Nephron (organoid): ENCODE measurements around the gene CCDC171.
A peak's percentile ranks its signal among the peaks of the same experiment; 100 is the strongest.

Experiments
- H3K27ac Mint-ChIP-seq, 3 experiments: 2 replicates each; pipeline ENCODE4 v1.8.0; 2020; ENCODE audit warnings: mixed read lengths in 3 of 3, mild to moderate bottlenecking in 2 of 3, moderate library complexity in 1 of 3
- H3K27me3 Mint-ChIP-seq: 2 replicates; pipeline ENCODE4 v1.8.0; 2021; ENCODE audit warnings: low read depth, mild to moderate bottlenecking, moderate library complexity, mixed read lengths
- H3K36me3 Mint-ChIP-seq: 2 replicates; pipeline ENCODE4 v1.8.0; 2020; ENCODE audit warnings: low read depth, mixed read lengths
- H3K4me1 Mint-ChIP-seq: 2 replicates; pipeline ENCODE4 v1.8.0; 2020; ENCODE audit warnings: mixed read lengths
- H3K4me3 Mint-ChIP-seq, 3 experiments: 2 replicates each; pipeline ENCODE4 v1.8.0; 2020; ENCODE audit warnings: mild to moderate bottlenecking in 3 of 3, mixed read lengths in 3 of 3, moderate library complexity in 2 of 3
- H3K9me3 Mint-ChIP-seq: 2 replicates; pipeline ENCODE4 v1.8.0; 2020; ENCODE audit warnings: mixed read lengths
- CTCF ChIP-seq, 3 experiments: fragments of 200-600 bp; sonication (generic); IDR thresholded peaks; one replicate each; pipeline ENCODE4 v1.5.0; 2021; ENCODE audit warnings: antibody characterized with exemption in 3 of 3; ENCODE audit not compliant: unreplicated experiment in 3 of 3

Gene CCDC171

GRCh38 chr9:15722888-15723287 lies 170.0 kb downstream of the CCDC171 start:
- Mint-ChIP-seq H3K27ac (peak overlapping the region; percentile 84 to 95 (median 88)), H3K27me3 (no peaks in the 10 kb centered on the region), H3K9me3 (no peaks in the 10 kb centered on the region), H3K36me3 (peaks cover 6% of the 10 kb centered on the region), H3K4me3 (peak overlapping the region in 2 of 3 experiments; percentile 9 to 28), H3K4me1 (peaks cover 22% of the 10 kb centered on the region)
- no peak for TF ChIP-seq CTCF (IDR thresholded peaks at IDR 0.05; ENCODE audit: unreplicated experiment in 3 of 3)

DNA sequence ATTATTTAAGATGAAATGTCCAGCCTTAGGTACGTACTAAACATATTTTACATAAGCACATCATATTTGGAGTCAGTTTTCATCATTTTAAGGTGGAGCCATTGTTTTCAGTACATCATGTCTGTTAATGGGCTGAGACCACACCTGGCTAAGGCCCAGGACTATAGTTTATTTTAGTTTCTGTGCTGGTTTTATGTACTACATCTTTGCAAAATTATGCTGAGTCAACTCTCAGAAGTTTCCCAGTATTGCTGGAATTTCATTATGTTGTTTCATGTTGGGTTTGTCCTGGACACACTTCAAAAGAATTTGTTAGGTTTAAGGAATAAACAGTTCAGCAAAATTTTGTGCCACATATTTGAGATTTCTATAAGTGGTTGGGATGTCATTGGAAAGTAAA lies 171.2 kb downstream of the CCDC171 start:
- Mint-ChIP-seq H3K27ac (peak overlapping the region; percentile 50 to 80 (median 69)), H3K4me3 (no peak overlapping the region), H3K9me3 (no peaks in the 10 kb centered on the region), H3K4me1 (peaks cover 22% of the 10 kb centered on the region), H3K27me3 (no peaks in the 10 kb centered on the region), H3K36me3 (no peaks in the 10 kb centered on the region)
- TF ChIP-seq CTCF (IDR thresholded peaks at IDR 0.05; ENCODE audit: unreplicated experiment in 3 of 3) = no peak

- no peak for TF ChIP-seq CTCF (IDR thresholded peaks at IDR 0.05; ENCODE audit: unreplicated experiment in 3 of 3)
- no peaks in the 10 kb centered on the region for H3K27me3 Mint-ChIP-seq
These were observed 171.8 kb downstream of the CCDC171 start for GRCh38 chr9:15724612-15725011.

GRCh38 chr9:15725953-15726352 lies 173.1 kb downstream of the CCDC171 start:
- TF ChIP-seq CTCF (IDR thresholded peaks at IDR 0.05; ENCODE audit: unreplicated experiment in 3 of 3) = no peak
- Mint-ChIP-seq H3K9me3 (no peaks in the 10 kb centered on the region), H3K36me3 (peaks cover under 1% of the 10 kb centered on the region), H3K27me3 (no peaks in the 10 kb centered on the region), H3K27ac (peak overlapping the region in 2 of 3 experiments; percentile 31 to 65), H3K4me3 (no peak overlapping the region), H3K4me1 (peaks cover 22% of the 10 kb centered on the region)

More at GRCh38 chr9:15724612-15725011, 171.8 kb downstream of the CCDC171 start:
- Mint-ChIP-seq H3K9me3 (no peaks in the 10 kb centered on the region), H3K4me3 (no peak overlapping the region), H3K36me3 (no peaks in the 10 kb centered on the region), H3K4me1 (peaks cover 22% of the 10 kb centered on the region), H3K27ac (peak overlapping the region; percentile 20 to 91 (median 80))

DNA sequence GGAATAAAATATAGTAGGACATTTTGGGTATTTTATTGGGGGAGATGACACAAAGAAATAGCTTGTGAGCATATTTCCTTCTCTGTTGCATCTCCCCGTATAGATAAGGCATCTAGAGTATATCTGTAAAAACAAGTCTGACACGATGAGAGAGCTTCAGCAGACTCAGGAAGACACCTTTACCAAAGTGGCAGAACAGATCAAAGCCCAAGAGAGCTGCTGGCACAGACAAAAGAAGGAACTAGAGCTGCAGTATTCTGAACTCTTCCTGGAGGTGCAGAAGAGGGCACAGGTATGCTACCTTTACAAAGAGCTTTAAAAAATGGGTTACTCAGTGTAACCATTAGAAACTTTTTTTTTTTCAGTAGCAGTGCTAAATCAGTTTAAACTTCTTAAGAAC lies 176.7 kb downstream of the CCDC171 start:
- Mint-ChIP-seq H3K9me3 (no peaks in the 10 kb centered on the region), H3K27ac (no peak overlapping the region), H3K4me1 (peaks cover 9% of the 10 kb centered on the region), H3K4me3 (no peak overlapping the region), H3K27me3 (no peaks in the 10 kb centered on the region), H3K36me3 (peaks cover 10% of the 10 kb centered on the region)
- TF ChIP-seq CTCF (IDR thresholded peaks at IDR 0.05; ENCODE audit: unreplicated experiment in 3 of 3) = no peak

- Mint-ChIP-seq H3K4me1 (peaks cover 19% of the 10 kb centered on the region), H3K4me3 (no peak overlapping the region), H3K27me3 (no peaks in the 10 kb centered on the region), H3K9me3 (peaks cover 9% of the 10 kb centered on the region), H3K36me3 (peaks cover 15% of the 10 kb centered on the region), H3K27ac (peak overlapping the region in 1 of 3 experiments; percentile 15)
- TF ChIP-seq CTCF (IDR thresholded peaks at IDR 0.05; ENCODE audit: unreplicated experiment in 3 of 3) = no peak
These were observed 182.4 kb downstream of the CCDC171 start for GRCh38 chr9:15735083-15735857.
